GM19463 (cell line): Measurements from ENCODE around the gene ABCC4.
A peak's percentile ranks its signal among the peaks of the same experiment; 100 is the strongest.

Source experiments
- ATAC-seq: cut with Tn5 transposase; IDR thresholded peaks from one replicate; pipeline ENCODE4 v1.9.1; 2021; ENCODE audit warnings: mild to moderate bottlenecking, moderate library complexity; ENCODE audit not compliant: unreplicated experiment

Gene ABCC4

GRCh38 chr13:95301183-95301967 lies at the start of gene ABCC4:
TSS of gene ABCC4 (minus strand) at chr13:95301451. CDS start at chr13:95301314, 137 bp downstream.
- ATAC-seq = peak; percentile 79

GRCh38 chr13:95349267-95349666 lies 48.0 kb upstream of the ABCC4 start:
- no peak for ATAC-seq

- no peak for ATAC-seq
These were observed 42.7 kb upstream of the ABCC4 start for GRCh38 chr13:95343944-95344343.

GRCh38 chr13:95341441-95341840 lies 40.2 kb upstream of the ABCC4 start:
- ATAC-seq = no peak

GRCh38 chr13:95338905-95339304 lies 37.7 kb upstream of the ABCC4 start:
- no peak for ATAC-seq

GRCh38 chr13:95337597-95337996 lies 36.3 kb upstream of the ABCC4 start:
- no peak for ATAC-seq

- no peak for ATAC-seq
These were observed 34.4 kb upstream of the ABCC4 start for GRCh38 chr13:95335667-95336066.

- no peak for ATAC-seq
These were observed 27.1 kb upstream of the ABCC4 start for GRCh38 chr13:95328386-95328785.

- no peak for ATAC-seq
These were observed 25.9 kb upstream of the ABCC4 start for GRCh38 chr13:95327190-95327589.

GRCh38 chr13:95326695-95327094 lies 25.4 kb upstream of the ABCC4 start:
- ATAC-seq = no peak

- ATAC-seq = no peak
These were observed 24.2 kb upstream of the ABCC4 start for GRCh38 chr13:95325485-95325884.

- no peak for ATAC-seq
These were observed 22.8 kb upstream of the ABCC4 start for GRCh38 chr13:95323930-95324662.

- no peak for ATAC-seq
These were observed 18.5 kb upstream of the ABCC4 start for GRCh38 chr13:95319551-95320274.

GRCh38 chr13:95317039-95317989 lies 16.1 kb upstream of the ABCC4 start:
- no peak for ATAC-seq

- ATAC-seq = no peak
These were observed 14.5 kb upstream of the ABCC4 start for GRCh38 chr13:95315752-95316151.

GRCh38 chr13:95307507-95307906 lies 6.3 kb upstream of the ABCC4 start:
- ATAC-seq = no peak

- ATAC-seq = no peak
These were observed 3.2 kb upstream of the ABCC4 start for GRCh38 chr13:95304453-95304852.

- ATAC-seq = no peak
These were observed 730 bp upstream of the ABCC4 start for GRCh38 chr13:95301968-95302393.

GRCh38 chr13:95300625-95301182 lies 547 bp downstream of the ABCC4 start:
- peak; percentile 34 for ATAC-seq

- no peak for ATAC-seq
These were observed 2.2 kb downstream of the ABCC4 start for GRCh38 chr13:95298971-95299621.
